ENCODE results near the gene ATP5F1E. TPM values are rescaled to one million over a fixed set of nuclear protein-coding genes. Genes with fewer than 3 reads are reported as not detected.

The ATP5F1E gene
- total and polyA plus RNA-seq, 9 of the 15 experiments (the other 6 are each of a cell fraction or from before 2014, with no cell fraction given) = 60.3 to 162 (median 113) TPM

GRCh38 chr20:59042151-59042795 lies 10.1 kb upstream of the ATP5F1E start, which contains the start of gene PRELID3B (continued):
- TF ChIP-seq, protein P1, sequence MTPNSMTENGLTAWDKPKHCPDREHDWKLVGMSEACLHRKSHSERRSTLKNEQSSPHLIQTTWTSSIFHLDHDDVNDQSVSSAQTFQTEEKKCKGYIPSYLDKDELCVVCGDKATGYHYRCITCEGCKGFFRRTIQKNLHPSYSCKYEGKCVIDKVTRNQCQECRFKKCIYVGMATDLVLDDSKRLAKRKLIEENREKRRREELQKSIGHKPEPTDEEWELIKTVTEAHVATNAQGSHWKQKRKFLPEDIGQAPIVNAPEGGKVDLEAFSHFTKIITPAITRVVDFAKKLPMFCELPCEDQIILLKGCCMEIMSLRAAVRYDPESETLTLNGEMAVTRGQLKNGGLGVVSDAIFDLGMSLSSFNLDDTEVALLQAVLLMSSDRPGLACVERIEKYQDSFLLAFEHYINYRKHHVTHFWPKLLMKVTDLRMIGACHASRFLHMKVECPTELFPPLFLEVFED (CRISPR knock-in tag; conservative IDR thresholded peaks at IDR 0.05) = 0 out of 2 replicates have a peak, but pooled peaks have one; percentile 4
- TF ChIP-seq MYNN (IDR thresholded peaks at IDR 0.05) (no peak), MYNN (CRISPR knock-in tag; IDR thresholded peaks at IDR 0.05) (no peak), CXXC5 (CRISPR knock-in tag; IDR thresholded peaks at IDR 0.05) (no peak), NR2C1 (IDR thresholded peaks at IDR 0.05) (peak; percentile 71), NR2C1 (tag; IDR thresholded peaks at IDR 0.05) (peak; percentile 75; the same call in 1 of the 2 replicates), C11orf30 (IDR thresholded peaks at IDR 0.05; ENCODE audit: low read depth) (no peak), THAP12 (CRISPR knock-in tag; IDR thresholded peaks at IDR 0.05) (no peak; the same call in 1 of the 2 replicates), ZNF507 (tag; conservative IDR thresholded peaks at IDR 0.05) (no peak), BRF2 (IDR thresholded peaks at IDR 0.05; ENCODE audit: borderline replicate concordance, insufficient read depth, insufficient read length) (no peak), RB1 (IDR thresholded peaks at IDR 0.05; ENCODE audit: low read depth) (peak; percentile 20)
- TF ChIP-seq, protein P2, sequence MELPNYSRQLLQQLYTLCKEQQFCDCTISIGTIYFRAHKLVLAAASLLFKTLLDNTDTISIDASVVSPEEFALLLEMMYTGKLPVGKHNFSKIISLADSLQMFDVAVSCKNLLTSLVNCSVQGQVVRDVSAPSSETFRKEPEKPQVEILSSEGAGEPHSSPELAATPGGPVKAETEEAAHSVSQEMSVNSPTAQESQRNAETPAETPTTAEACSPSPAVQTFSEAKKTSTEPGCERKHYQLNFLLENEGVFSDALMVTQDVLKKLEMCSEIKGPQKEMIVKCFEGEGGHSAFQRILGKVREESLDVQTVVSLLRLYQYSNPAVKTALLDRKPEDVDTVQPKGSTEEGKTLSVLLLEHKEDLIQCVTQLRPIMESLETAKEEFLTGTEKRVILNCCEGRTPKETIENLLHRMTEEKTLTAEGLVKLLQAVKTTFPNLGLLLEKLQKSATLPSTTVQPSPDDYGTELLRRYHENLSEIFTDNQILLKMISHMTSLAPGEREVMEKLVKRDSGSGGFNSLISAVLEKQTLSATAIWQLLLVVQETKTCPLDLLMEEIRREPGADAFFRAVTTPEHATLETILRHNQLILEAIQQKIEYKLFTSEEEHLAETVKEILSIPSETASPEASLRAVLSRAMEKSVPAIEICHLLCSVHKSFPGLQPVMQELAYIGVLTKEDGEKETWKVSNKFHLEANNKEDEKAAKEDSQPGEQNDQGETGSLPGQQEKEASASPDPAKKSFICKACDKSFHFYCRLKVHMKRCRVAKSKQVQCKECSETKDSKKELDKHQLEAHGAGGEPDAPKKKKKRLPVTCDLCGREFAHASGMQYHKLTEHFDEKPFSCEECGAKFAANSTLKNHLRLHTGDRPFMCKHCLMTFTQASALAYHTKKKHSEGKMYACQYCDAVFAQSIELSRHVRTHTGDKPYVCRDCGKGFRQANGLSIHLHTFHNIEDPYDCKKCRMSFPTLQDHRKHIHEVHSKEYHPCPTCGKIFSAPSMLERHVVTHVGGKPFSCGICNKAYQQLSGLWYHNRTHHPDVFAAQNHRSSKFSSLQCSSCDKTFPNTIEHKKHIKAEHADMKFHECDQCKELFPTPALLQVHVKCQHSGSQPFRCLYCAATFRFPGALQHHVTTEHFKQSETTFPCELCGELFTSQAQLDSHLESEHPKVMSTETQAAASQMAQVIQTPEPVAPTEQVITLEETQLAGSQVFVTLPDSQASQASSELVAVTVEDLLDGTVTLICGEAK (IDR thresholded peaks at IDR 0.05) = peak; percentile 45; the same call in 1 of the 2 replicates
- TF ChIP-seq, protein P2 (CRISPR knock-in tag; IDR thresholded peaks at IDR 0.05) = no peak
